NCI-H748 treated with DMSO at 0.1 percent for 48 hours (cell line): ENCODE data around the gene MYOC.
"Not testable (repeated sequence)": the region's sequence is repeated elsewhere in the genome, so short reads cannot be mapped to it uniquely, and the experiment has no call there.

ENCODE experiments used
- DNase-seq: peaks from one replicate; lab custom pipeline; 2025; lab: John Stamatoyannopoulos, UW

MYOC gene

GRCh38 chr1:171646249-171646560 is 6.3 kb downstream of the MYOC start:
- DNase-seq, result no peak

GRCh38 chr1:171645553-171646248 is 6.8 kb downstream of the MYOC start:
- DNase-seq, result no peak

- DNase-seq, result peak; percentile 49
Observed at GRCh38 chr1:171644805-171645483, 7.5 kb downstream of the MYOC start.

- no peak for DNase-seq
Observed at GRCh38 chr1:171643156-171643555, 9.3 kb downstream of the MYOC start.

DNA sequence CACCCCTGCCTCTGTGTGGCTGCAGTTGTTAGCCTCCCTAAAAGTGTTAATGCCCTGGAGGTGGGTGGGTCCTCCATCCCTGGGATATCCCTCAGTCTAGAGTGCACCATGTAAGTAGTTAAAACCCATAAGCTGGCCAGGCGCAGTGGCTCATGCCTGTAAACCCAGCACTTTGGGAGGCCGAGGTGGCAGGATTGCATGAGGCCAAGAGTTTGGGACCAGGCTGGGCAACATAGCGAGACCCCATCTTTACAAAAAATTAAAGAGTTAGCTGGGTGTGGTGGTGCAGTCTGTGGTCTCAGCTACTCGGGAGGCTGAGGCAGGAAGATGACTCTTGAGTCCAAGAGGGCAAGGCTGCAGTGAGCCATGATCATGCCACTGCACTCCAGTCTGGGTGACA is 10.3 kb downstream of the MYOC start:
- DNase-seq, result no peak

DNA sequence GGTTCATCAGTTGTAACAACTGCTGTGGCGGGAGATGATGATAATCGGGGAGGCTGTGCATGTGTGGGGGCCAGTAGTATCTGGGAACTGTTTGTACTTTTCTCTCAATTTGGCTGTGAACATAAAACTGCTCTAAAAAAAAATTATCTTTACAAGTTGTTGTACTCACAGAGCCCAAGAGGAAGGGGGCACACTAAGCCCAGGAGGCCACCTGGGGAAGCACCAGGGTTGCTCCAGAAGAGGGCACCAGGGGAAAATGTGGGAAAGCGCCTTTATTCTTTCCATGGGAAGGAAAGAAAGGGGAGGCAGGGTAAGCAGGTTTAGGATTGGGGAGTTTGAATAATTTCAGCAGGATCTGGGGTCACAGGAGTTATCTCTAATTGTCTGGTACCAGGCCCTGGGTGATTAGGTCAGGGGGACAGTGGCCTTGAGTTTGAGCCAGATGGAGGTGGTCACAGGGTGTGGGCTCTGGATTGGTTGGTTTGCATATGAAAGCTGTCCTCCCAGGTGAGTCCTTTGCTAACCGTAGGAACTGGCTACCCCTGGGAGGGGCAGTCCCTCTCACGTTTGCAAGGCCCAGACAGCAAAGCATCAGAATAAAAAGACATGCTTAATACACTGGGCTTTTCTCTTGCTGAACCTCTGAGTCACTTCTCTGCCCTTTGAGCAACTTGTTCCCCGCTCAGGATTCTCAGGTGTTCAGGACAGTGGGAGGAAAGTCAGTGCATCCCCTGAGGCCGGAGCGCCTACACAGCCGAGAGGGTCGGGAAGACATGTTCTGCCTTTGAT is 11.2 kb downstream of the MYOC start:
- DNase-seq, result no peak

DNA sequence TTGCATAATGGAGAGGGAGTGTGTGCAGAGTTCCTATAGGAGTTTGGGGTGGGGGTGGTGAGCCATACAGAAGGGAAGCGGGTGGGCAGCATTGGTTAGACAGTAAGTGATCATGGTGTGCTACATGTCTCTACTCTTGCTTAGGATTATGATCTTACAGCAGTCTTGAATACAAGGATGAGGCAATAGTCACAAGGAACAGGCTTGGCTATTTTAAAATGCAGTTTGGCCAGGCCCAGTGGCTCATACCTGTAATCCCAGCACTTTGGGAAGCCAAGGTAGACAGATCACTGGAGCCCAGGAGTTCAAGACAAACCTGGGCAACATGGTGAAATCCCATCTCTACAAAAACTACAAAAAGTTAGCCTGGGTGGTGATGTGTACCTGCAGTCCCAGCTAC is 12.3 kb downstream of the MYOC start:
- no peak for DNase-seq

DNA sequence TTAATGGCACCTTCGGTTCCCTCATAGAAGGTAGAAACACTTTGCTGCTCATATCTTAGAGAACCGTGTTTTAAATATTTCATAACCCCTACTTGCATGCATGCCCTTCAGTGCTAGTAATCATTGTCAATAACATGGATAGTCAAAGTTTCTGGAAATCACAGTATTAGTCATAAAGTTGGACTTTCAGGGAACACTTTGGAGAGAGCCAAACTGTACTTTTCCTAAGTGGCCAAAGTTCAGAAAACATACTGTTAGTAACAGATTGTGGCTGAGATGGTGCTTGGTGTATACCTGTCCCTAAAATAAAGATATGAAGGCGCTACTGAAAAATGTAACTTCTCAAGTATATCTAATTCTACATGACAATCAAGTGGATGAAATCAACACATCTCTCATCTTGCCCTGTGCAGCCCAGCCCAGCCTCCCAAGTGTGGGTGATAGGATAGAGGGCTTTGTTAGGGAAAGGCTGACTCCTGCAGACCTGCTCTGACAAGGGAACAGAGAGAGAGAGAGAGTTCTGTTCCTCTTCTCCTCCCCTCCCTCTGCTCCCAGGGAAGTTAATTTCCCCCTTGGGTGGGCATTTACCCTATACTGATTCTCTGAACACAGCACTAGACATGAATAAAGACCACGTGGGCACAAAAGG is 14.4 kb downstream of the MYOC start:
- no peak for DNase-seq

- DNase-seq, result no peak
Observed at GRCh38 chr1:171636141-171636540, 16.3 kb downstream of the MYOC start.

GRCh38 chr1:171635661-171636060 is 16.8 kb downstream of the MYOC start:
- no peak for DNase-seq

DNA sequence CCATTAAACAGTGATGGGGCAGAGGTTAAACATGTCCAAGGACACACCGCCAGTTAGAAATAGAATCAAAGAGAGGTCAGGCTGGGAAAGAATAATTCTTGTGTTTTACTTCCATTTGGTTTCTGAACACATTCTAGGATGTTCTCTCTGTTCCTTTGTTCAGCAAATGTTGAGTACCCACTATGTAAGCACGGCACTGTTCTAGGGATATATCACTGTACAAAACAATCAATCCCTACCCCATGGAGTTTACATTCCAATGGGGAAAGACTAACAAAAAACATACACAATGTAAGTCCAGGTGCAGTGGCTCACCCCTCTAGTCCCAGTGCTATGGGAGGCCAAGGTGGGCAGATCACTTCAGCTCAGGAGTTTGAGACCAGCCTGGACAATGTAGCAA is 24.3 kb downstream of the MYOC start:
- no peak for DNase-seq

GRCh38 chr1:171627020-171627419 is 25.5 kb downstream of the MYOC start:
- no peak for DNase-seq

DNA sequence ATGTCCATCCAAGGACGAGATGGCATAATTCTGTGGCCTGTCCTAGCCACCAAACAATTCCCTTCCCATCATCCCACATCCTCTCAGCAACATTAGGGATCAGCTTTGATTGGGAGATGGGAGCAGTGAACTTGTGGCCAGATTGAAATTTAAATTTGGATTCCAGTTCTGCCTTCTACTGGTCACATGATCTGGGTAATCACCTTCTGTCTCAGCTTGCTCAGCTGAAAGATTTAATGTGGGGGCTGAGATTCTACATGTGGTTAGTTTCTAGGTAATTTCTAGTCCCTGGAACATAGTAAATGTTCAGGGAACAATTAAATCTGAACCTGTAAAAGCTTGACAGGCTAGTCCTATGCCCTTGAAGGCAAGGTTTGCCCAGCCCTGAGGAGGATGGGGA is 27.3 kb downstream of the MYOC start:
- no peak for DNase-seq

- DNase-seq, result no peak
Observed at GRCh38 chr1:171623651-171624331, 28.7 kb downstream of the MYOC start.

DNA sequence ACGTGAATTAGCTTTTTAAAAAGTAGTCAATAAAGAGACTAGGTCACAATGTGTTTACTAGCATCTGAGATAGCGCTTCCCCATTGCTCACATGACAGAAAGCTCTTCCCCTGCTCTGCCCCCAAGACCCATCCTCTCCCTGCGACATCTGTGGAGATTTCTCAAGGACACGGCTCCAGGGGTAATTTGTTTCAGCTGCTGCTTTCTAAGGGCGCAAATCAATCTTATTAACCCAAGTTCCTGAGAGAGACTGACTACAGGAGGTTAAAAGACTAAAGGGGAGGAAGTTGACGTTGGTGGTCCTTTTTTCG is 30.4 kb downstream of the MYOC start, which contains the start of gene MYOCOS:
Gene MYOCOS (plus strand): TSS at position 92 of the 311 bp plus-strand sequence. CDS start 1,641 bp downstream, outside the sequence.
- no peak for DNase-seq

DNA sequence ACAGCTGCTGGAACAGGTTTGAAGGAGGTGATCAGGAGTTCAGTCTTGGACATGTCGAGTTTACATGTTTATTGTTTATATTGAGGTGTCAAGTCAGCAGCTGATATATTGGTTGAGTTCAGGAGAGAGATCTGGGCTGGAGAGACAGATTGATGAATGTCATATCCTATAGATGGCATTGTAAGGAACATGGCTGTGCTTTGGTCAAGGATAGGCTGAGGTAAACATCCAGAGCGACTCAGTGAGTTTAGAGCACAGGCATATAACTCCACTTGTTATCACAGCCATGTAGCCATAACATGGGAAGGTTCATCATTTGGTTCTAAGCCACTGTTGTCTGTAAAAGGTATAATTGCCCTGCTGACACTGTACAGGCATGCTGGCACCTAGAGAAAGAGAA is 35.9 kb downstream of the MYOC start:
- DNase-seq, result no peak

GRCh38 chr1:171615122-171615906 is 37.2 kb downstream of the MYOC start:
- not testable (repeated sequence) for DNase-seq

GRCh38 chr1:171613282-171613681 is 39.2 kb downstream of the MYOC start:
- no peak for DNase-seq

DNA sequence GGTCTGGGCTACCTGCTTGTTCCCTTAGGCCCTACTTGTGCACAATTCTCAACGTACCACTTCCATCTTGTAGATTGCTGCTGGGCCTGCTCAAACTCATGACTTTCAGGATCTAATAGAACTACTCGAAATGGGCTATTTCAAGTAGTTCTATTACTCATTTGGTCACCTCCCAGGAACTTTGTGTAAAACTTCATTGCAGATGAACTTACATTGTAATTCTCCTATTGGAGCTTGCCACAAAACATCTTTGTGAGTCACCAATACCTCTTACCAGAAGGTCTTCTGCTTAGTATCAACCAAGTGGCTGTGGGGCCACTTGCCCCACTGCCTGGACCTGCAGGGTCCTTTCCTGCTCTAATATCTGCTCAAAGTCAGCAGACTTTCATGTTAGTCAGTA is 41.2 kb downstream of the MYOC start:
- no peak for DNase-seq

GRCh38 chr1:171610385-171610784 is 42.1 kb downstream of the MYOC start:
- no peak for DNase-seq

DNA sequence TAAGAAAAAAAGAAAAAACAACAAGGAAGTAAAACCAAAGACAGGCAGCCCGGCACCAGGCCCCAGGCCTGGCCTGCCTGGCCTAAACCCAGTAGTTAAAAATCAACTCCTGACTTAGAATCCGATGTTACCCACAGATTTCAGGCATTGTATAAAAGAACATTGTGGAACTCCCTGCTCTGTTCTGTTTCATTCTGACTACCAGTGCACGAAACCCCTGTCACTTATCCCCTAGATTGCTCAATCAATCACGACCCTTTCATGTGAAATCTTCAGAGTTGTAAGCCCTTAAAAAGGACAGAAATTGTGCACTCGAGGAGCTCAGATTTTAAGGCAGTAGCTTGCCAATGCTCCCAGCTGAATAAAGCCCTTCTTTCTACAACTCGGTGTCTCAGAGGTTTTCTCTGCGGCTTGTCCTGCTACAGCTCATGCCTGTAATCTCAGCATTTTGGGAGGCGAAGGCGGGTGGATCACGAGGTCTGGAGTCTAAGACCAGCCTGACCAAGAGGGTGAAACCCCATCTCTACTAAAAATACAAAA is 46.0 kb downstream of the MYOC start:
- DNase-seq, result no peak
